ENCODE results near the gene PTPN2.
"Not testable (repeated sequence)": the region's sequence is repeated elsewhere in the genome, so short reads cannot be mapped to it uniquely, and the experiment has no call there.

The PTPN2 gene

GRCh38 chr18:12769644-12770440 is 114.2 kb downstream of the PTPN2 start:
- DNase-seq: no peak

GRCh38 chr18:12769136-12769535 is 114.9 kb downstream of the PTPN2 start:
- no peak for DNase-seq

GRCh38 chr18:12768625-12769024 is 115.4 kb downstream of the PTPN2 start:
- DNase-seq: no peak

GRCh38 chr18:12767580-12768155 is 116.4 kb downstream of the PTPN2 start:
- DNase-seq: no peak

- no peak for DNase-seq
Measured at GRCh38 chr18:12766986-12767433, 117.0 kb downstream of the PTPN2 start.

- DNase-seq: no peak
Measured at GRCh38 chr18:12765586-12765985, 118.5 kb downstream of the PTPN2 start.

- no peak for DNase-seq
Measured at GRCh38 chr18:12765126-12765525, 118.9 kb downstream of the PTPN2 start.

- not testable (repeated sequence) for DNase-seq
Measured at GRCh38 chr18:12758566-12758965, 125.5 kb downstream of the PTPN2 start.

GRCh38 chr18:12756619-12757239 is 127.3 kb downstream of the PTPN2 start:
- not testable (repeated sequence) for DNase-seq

- DNase-seq: not testable (repeated sequence)
Measured at GRCh38 chr18:12755606-12756005, 128.4 kb downstream of the PTPN2 start.

- no peak for DNase-seq
Measured at GRCh38 chr18:12754511-12754910, 129.5 kb downstream of the PTPN2 start.

- no peak for DNase-seq
Measured at GRCh38 chr18:12751891-12752290, 132.1 kb downstream of the PTPN2 start.

- no peak for DNase-seq
Measured at GRCh38 chr18:12751503-12751884, 132.5 kb downstream of the PTPN2 start.

- DNase-seq: no peak
Measured at GRCh38 chr18:12750715-12751502, 133.1 kb downstream of the PTPN2 start.

- DNase-seq: peak; percentile 24
Measured at GRCh38 chr18:12750076-12750714, 133.8 kb downstream of the PTPN2 start.

- no peak for DNase-seq
Measured at GRCh38 chr18:12749121-12749520, 134.9 kb downstream of the PTPN2 start.

GRCh38 chr18:12748671-12749070 is 135.4 kb downstream of the PTPN2 start:
- DNase-seq: no peak

GRCh38 chr18:12747530-12748315 is 136.3 kb downstream of the PTPN2 start:
- DNase-seq: no peak

- DNase-seq: no peak
Measured at GRCh38 chr18:12745095-12745795, 138.8 kb downstream of the PTPN2 start.

- DNase-seq: no peak
Measured at GRCh38 chr18:12744103-12744502, 139.9 kb downstream of the PTPN2 start.

GRCh38 chr18:12742453-12742852 is 141.6 kb downstream of the PTPN2 start:
- no peak for DNase-seq
